ENCODE measurements around the gene HDGFL1. TPM values are rescaled to one million over a fixed set of nuclear protein-coding genes. Genes with fewer than 3 reads are reported as not detected.

HDGFL1 gene
- total RNA-seq, 4 donors from 2014 or later = 0.30 TPM; not detected in 3

- peak overlapping the region in 1 of 4 donors; percentile 79 for H3K27ac ChIP-seq
- WGBS, 2 donors = 88 to 96% methylated on average over 1 of the region's 1 CpG
- TF ChIP-seq POLR2A (IDR thresholded peaks at IDR 0.05) = no peak
- TF ChIP-seq EP300 (IDR thresholded peaks at IDR 0.05) = no peak
- TF ChIP-seq CTCF (IDR thresholded peaks at IDR 0.05) = no peak
- H3K36me3 ChIP-seq = no peaks in the 10 kb centered on the region
- no peak for DNase-seq (ENCODE audit: low spot score in 2 of 2)
- H3K9me3 ChIP-seq = peaks cover 0 to 20% (median 2%) of the 10 kb centered on the region in 4 donors
- H3K27me3 ChIP-seq = no peaks in the 10 kb centered on the region
- H3K4me1 ChIP-seq = peaks cover 0 to 10% (median 0%) of the 10 kb centered on the region in 4 donors
- H3K4me3 ChIP-seq = no peak overlapping the region
Observed at GRCh38 chr6:22613051-22613450, 43.7 kb downstream of the HDGFL1 start.

GRCh38 chr6:22613695-22614094 is 44.3 kb downstream of the HDGFL1 start:
- 13 to 19% methylated on average over 3 of the region's 3 CpGs for WGBS, 2 donors
- no peaks in the 10 kb centered on the region for H3K27me3 ChIP-seq
- no peak for DNase-seq (ENCODE audit: low spot score in 2 of 2)
- H3K36me3 ChIP-seq = no peaks in the 10 kb centered on the region
- TF ChIP-seq EP300 (IDR thresholded peaks at IDR 0.05) (no peak), POLR2A (IDR thresholded peaks at IDR 0.05) (no peak), CTCF (IDR thresholded peaks at IDR 0.05) (no peak)
- no peak overlapping the region for H3K4me3 ChIP-seq
- peaks cover 0 to 10% (median 0%) of the 10 kb centered on the region in 4 donors for H3K4me1 ChIP-seq
- H3K9me3 ChIP-seq = peaks cover 0 to 26% (median 4%) of the 10 kb centered on the region in 4 donors
- peak overlapping the region in 2 of 4 donors; percentile 48 to 79 for H3K27ac ChIP-seq

- peaks cover 0 to 27% (median 5%) of the 10 kb centered on the region in 4 donors for H3K9me3 ChIP-seq
- H3K27me3 ChIP-seq = no peaks in the 10 kb centered on the region
- no peak for DNase-seq (ENCODE audit: low spot score in 2 of 2)
- no peak for TF ChIP-seq CTCF (IDR thresholded peaks at IDR 0.05)
- no peak for TF ChIP-seq POLR2A (IDR thresholded peaks at IDR 0.05)
- TF ChIP-seq EP300 (IDR thresholded peaks at IDR 0.05) = no peak
- peak overlapping the region in 2 of 4 donors; percentile 48 to 79 for H3K27ac ChIP-seq
- H3K36me3 ChIP-seq = no peaks in the 10 kb centered on the region
- no peak overlapping the region for H3K4me3 ChIP-seq
- 77 to 79% methylated on average over 3 of the region's 3 CpGs for WGBS, 2 donors
- H3K4me1 ChIP-seq = peaks cover 0 to 10% (median 0%) of the 10 kb centered on the region in 4 donors
Observed at GRCh38 chr6:22614547-22614946, 45.2 kb downstream of the HDGFL1 start.

GRCh38 chr6:22621028-22621427 is 51.7 kb downstream of the HDGFL1 start:
- H3K4me1 ChIP-seq = no peaks in the 10 kb centered on the region
- H3K9me3 ChIP-seq = peaks cover 0 to 31% (median 5%) of the 10 kb centered on the region in 4 donors
- no peaks in the 10 kb centered on the region for H3K27me3 ChIP-seq
- H3K27ac ChIP-seq = no peak overlapping the region
- 73 to 74% methylated on average over 4 of the region's 4 CpGs for WGBS, 2 donors
- no peak overlapping the region for H3K4me3 ChIP-seq
- no peak for DNase-seq (ENCODE audit: low spot score in 2 of 2)
- no peaks in the 10 kb centered on the region for H3K36me3 ChIP-seq
- TF ChIP-seq CTCF (IDR thresholded peaks at IDR 0.05) = no peak
- TF ChIP-seq POLR2A (IDR thresholded peaks at IDR 0.05) = no peak
- no peak for TF ChIP-seq EP300 (IDR thresholded peaks at IDR 0.05)

Measured in tibial nerve (tissue), 4 donors.